Measurements from ENCODE around the gene CRB1.

GRCh38 chr1:197341626-197342025, 73.6 kb downstream of the CRB1 start:
- no peak for TF ChIP-seq CTCF (IDR thresholded peaks at IDR 0.05; ENCODE audit: low read depth, low read length, poor library complexity, severe bottlenecking)
- no peak for TF ChIP-seq EZH2phosphoT487 (IDR thresholded peaks at IDR 0.05; ENCODE audit: borderline replicate concordance, low read length)

Data from DOHH2 (cell line).